Retina (tissue), 1 donor: ENCODE results near the gene PRR14L.

Experiments used
- DNase-seq: peaks from one replicate; pipeline ENCODE4 v3.0.0-alpha.2; 2016

The PRR14L gene

DNA sequence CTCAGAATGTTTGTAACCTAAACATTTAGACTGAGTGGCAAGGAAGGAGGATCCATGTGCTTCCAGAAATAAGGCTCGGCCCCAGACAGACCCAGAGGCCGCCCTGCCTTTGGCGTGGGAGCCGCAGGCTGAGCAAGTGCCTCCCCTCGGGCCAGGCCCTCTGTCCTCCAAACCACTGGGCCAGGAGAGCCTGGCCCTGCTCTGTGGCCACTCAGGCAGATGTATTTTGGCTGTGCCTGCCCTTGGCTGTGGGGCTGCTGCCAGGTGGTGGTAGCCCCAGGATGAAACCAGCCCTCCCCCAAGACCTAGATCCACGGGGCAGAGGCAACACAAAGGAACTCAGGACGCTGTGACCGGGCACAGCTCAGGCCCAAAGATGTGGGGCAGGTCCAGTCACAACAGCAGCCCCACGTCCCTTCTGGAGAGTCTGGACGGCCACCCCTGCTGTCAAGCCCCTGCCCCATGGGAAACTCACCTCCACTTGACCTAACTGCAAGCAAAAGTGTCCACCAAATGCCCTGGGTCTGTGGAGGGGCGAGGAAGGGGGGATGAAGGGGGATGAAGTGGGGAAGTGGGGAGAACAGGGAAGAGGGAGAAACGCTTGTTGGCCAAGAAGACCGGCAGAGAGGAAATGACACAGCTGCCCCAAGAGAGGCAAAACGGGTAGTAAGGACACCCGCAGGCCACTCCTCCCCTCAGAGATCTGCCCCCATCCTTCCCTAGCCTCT lies 111.9 kb downstream of the PRR14L start:
- no peak for DNase-seq

DNA sequence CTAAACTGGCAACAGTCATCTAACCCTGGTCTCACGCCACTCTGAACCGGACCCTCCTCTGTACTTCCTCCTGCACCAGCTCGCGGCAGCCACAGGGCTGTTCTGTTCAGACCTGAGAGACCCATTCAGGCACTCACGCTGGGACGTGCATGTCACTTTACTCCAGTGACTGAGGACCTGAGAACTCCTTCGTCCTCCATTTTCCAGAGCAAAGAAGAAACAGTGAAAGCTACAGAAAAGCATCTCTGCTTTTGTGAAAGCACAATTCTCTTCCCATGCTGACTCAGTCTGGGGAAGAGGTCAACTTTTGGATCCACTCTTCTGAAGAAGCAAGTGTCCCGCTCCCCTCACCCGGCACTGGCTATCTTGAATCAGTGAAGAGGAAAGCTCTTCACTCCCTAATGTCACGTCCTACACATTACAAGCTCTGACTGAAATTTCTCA lies 112.5 kb downstream of the PRR14L start:
- DNase-seq, result no peak

DNA sequence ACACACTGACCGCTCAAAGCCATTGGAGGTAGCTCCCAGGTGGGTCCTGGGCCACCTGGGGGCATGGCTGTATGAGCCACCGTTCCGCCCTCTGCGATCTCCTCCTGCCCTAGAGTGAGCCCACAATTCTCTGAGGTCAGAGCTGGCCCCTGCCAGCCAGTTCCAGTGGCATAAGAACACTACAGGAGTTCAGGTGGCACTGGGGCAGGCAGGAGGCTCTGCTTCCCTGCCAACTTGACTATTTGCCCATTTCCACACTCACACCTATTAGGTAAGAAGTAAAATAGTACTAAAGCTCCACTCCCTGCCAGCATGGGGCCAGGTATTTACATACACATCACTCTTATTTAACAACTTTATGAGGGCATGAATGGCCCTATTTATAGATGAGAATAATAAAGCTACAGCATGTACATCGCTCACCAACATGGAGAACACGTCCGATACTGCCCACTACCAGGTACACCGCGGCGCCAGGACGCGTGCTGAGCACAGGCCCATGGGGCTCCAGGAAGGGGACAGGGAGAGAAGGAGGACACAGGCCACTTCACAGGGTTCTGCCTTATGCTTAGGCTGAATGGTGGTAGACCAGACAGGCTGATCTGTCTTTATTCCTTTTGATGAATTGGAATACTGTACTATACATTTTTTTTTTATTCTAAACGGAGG lies 114.2 kb downstream of the PRR14L start:
- no peak for DNase-seq

DNA sequence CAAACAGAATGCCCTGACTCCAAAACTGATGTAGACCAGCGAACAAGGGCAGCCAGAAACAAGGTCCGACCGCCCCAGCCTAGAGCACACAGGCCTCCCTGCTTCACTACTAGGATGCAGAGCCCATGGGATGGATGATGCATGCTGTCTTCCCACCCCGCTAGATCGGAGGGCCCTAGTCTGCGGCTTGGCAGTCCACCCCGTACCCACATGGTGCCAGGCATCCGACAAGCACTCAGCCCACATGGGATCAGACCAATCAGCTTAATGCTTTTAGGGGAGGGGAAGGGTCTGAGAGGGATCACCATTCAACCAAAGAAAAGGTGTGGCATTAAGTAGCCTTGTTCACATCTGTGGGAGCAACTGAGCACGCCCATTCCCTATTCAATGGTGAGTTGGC lies 118.5 kb downstream of the PRR14L start:
- DNase-seq, result no peak
